NCI-H460 (cell line): Measurements from ENCODE around the gene ANKRD17. TPM values are rescaled to one million over a fixed set of nuclear protein-coding genes. Genes with fewer than 3 reads are reported as not detected.
"Not testable (repeated sequence)": the region's sequence is repeated elsewhere in the genome, so short reads cannot be mapped to it uniquely, and the experiment has no call there.

Experiments
- DNase-seq: peaks from one replicate; pipeline ENCODE4 v3.0.0-alpha.2; 2016; ENCODE audit warnings: low read depth; ENCODE audit errors: extremely low read depth
- total RNA-seq: library from RNA; depleted of rRNA; stranded (reverse); fragments of >200 nt; shearing (Covaris generic); gene quantifications from 2 replicates; pipeline ENCODE4 v1.2.3, GENCODE V29; 2014

Gene ANKRD17
- total RNA-seq, 1 experiment from 2014 or later, result 36.1 TPM

GRCh38 chr4:73205482-73205881, 53.1 kb downstream of the ANKRD17 start:
- DNase-seq, result no peak

GRCh38 chr4:73203976-73204375, 54.6 kb downstream of the ANKRD17 start:
- not testable (repeated sequence) for DNase-seq

DNA sequence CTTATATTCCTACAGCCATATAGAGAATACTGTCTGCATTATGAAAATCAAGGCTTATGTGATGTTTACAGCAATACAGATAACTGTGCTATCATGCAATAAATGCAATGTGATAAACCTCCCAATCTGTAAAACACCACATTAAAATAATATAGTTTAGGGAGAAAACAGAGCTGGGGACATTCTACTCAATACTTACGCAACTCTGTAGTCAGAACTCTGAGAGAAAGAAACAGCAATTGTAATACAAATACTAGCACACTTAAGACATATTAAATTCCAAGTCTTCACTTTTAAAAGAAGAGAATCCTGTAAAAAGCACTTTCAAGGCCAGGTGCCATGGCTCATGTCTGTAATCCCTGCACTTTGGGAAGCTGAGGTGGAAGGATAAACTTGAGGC, 61.4 kb downstream of the ANKRD17 start:
- no peak for DNase-seq

GRCh38 chr4:73194064-73194463, 64.5 kb downstream of the ANKRD17 start:
- no peak for DNase-seq

DNA sequence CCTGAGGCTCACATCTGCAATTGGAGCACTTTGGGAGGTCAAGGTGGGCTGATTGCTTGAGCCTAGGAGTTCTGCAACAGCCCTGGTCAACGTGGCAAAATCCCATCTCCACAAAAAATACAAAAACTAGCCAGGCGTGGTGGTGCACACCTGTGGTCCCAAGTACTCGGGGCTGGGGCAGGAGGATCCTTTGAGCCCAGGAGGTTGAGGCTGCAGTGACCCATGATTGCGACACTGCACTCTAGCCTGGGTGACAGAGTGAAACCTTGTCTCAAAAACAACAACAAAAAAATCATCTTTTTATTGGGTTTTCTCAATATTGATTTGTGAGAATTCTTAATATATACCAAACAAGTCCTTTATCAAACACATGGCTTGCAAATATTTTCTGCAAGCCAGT, 64.9 kb downstream of the ANKRD17 start:
- no peak for DNase-seq

GRCh38 chr4:73193155-73193554, 65.4 kb downstream of the ANKRD17 start:
- DNase-seq, result no peak

DNA sequence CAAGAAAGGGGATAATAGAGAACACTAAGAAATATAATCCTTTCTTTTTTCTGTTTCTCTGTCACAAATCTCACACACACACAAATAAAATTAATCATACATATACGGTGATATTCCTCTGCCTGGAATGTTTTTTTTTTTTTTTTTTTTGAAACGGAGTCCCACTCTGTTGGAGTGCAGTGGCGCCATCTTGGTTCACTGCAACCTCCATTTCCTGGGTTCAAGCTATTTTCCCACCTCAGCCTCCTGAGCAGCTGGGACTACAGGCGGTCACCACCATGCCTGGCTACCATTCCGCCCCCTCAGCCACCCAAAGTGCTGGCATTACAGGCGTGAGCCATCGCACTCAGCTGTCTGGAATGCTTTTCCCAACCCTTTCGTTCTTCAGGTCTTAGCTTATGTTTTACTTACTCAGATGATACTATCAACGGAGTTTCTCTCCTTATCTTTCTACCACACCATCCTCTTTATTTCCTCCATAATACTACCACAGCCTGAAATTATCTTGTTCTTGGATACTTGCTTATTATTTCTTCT, 69.3 kb downstream of the ANKRD17 start:
- DNase-seq, result no peak

DNA sequence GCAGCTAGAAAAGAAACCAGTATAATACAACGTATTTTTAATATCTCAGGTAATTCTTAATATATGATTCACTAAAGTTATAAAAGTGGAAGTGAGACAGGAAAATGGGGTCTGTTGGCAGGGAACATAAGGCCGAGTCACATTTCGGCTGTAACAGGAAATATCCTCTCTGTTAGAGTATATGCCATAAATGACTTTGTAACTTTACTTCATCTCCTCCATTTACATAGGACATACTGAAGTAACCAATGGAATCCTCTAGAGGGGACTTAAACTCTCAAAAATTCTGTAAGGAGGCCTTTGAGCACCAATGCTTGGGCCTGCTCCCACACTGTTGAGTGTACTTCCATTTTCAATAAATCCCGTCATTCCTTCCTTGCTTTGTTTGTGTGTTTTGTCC, 71.3 kb downstream of the ANKRD17 start:
- DNase-seq, result no peak

GRCh38 chr4:73185903-73186302, 72.7 kb downstream of the ANKRD17 start:
- no peak for DNase-seq

GRCh38 chr4:73181231-73181630, 77.4 kb downstream of the ANKRD17 start:
- no peak for DNase-seq

DNA sequence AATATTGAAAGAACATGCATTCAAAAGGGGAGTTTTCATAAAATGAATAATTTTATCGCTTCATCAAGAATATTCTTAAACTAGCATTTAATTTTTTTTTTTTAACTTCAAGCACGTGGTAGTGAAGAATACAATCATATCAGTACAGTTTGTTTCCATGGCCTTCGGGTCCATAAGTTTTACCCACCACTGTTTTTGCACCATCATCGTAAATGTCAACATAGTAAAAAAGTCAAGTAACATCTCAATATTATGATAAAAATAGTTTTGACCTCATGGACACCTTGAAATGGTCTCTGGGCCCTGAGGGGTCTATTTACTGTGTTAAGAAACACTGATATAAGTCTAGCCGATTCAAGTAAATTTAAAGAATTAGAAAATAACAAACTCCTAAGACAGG, 80.2 kb downstream of the ANKRD17 start:
- no peak for DNase-seq

DNA sequence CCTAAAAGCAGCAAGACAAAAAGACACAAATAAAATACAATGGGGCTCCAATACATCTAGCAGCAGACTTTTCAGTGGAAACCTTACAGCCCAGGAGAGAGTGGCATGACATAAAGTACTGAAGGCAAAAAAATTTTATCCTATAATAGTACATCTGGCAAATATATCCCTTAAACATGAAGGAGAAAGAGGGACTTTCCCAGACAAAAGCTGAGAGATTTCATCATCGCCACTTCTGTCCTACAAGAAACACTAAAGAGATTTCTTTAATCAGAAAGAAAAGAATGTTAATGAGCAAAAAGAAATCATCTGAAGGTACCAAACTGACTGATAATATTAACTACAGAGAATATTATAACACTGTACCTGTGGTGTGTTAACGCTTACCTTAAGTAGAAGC, 86.4 kb downstream of the ANKRD17 start:
- DNase-seq, result no peak

- DNase-seq, result no peak
These were observed 87.9 kb downstream of the ANKRD17 start for GRCh38 chr4:73170518-73171198.

- no peak for DNase-seq
These were observed 92.4 kb downstream of the ANKRD17 start for GRCh38 chr4:73166212-73166611.

GRCh38 chr4:73161527-73162185, 96.9 kb downstream of the ANKRD17 start:
- DNase-seq, result no peak

DNA sequence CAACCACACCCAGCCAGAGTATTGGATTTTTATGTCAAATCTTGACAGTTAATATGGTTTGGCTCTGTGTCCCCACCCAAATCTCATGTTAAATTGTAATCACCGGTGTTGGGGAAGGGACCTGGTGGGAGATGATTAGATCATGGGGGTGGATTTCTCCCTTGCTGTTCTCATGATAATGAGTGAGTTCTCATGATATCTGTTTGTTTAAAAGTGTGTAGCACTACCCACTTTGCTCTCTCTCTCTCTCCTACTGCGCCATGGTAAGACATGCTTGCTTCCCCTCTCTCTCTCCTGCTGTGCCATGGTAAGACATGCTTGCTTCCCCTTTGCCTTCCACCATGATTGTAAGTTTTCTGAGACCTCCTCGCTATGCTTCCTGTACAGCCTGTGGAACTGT, 102.2 kb downstream of the ANKRD17 start:
- DNase-seq, result no peak

DNA sequence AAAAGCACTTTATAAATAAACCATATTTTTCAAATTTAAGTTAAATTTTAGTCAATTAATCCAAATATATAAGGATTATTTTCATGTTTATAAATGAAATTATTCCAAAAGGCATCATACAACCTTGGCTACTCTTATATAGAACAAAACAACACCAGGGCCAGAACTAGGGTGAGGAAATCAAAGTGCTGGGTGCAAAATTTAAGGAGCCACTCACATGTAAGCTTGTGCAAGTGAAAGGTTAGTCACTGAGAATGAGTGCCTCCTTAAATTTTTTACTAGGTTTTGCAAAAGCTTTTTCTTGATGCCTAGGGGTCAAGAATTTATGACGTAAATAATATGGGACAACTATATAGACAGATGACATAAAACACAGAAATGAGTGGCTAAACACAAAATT, 105.7 kb downstream of the ANKRD17 start:
- no peak for DNase-seq

DNA sequence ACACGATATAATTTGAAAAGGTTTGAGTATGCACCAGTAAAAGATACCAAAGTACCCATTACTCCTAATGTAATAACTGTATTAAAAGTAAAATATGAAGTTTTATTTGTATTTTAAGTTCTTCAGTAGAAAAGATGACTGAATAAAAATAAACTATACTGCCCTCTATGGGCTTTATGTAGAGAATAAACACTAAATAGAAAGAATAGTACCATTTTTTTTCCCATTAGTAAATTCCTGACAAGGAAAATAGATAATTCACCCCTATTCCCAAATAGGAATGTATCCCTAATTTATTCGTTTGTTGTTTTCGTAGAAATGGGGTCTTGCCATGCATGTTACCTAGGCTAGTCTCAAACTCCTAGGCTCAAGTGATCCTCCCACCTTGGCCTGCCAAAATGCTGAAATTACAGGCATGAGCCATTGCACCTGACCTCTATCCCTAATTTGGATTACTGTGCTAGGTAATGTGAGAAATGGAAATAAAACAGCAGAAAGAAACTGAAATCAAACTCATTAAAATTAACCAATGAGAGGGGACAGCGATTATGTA, 115.5 kb downstream of the ANKRD17 start:
- DNase-seq, result no peak

DNA sequence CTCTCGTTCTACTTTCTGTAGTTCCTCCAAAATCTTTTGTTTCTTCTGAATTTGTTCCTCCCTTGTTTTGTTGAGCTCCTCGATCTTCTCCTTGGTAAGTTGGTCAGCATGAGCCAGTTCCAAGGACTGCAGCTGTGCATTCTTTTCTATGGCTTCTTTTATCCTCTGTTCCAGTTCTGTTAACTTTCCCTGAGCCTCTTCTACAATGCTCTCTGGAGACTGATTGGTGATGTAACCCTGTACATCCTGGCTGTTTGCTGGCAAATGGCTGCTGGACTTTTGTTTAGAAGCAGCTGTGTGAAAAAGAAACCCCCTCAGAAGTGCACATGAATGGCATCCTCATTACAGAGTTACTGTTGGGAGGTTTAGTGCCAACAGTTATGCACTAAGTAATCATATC, 118.6 kb downstream of the ANKRD17 start:
- no peak for DNase-seq

GRCh38 chr4:73139245-73139644, 119.4 kb downstream of the ANKRD17 start:
- DNase-seq, result no peak

GRCh38 chr4:73137121-73137520, 121.5 kb downstream of the ANKRD17 start:
- DNase-seq, result no peak

- no peak for DNase-seq
These were observed 124.8 kb downstream of the ANKRD17 start for GRCh38 chr4:73133784-73134183.
